LHCN-M2 (cell line): ENCODE results near the gene USP6NL. TPM values are rescaled to one million over a fixed set of nuclear protein-coding genes. Genes with fewer than 3 reads are reported as not detected.
A peak's percentile ranks its signal among the peaks of the same experiment; 100 is the strongest.

ENCODE experiments used
- DNase-seq: peaks from one replicate; pipeline ENCODE4 v3.0.0-alpha.2; 2012; ENCODE audit warnings: low read depth
- total RNA-seq: library from RNA; depleted of rRNA; stranded (reverse); fragments of >200 nt; gene quantifications from 2 replicates; pipeline ENCODE4 v1.2.3, GENCODE V29; 2014

The USP6NL gene
- total RNA-seq, 1 experiment from 2014 or later = 11.4 TPM

- no peak for DNase-seq
Measured at GRCh38 chr10:11617233-11617632, 5.8 kb upstream of the USP6NL start.

DNA sequence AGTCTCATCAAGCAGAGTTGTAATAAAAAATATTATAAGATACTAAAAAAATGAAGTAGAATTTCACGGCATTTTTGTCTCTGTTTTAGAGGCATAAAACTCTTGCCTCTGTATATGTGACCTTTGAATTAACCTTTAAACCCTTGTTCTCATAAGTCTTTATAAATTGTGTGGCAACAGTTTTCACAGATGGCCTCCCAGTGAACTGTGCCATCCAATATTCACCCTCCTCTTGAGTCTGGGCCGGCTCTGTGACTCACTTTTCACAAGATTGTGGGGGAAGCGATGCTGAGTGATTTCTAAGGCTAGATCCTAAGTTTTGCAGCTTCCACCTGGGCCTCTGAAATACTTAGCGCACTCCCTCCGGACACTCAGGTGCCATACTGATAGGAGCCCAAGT is 4.6 kb upstream of the USP6NL start:
- DNase-seq = peak; percentile 22

GRCh38 chr10:11615396-11615795 is 3.9 kb upstream of the USP6NL start:
- DNase-seq = no peak

DNA sequence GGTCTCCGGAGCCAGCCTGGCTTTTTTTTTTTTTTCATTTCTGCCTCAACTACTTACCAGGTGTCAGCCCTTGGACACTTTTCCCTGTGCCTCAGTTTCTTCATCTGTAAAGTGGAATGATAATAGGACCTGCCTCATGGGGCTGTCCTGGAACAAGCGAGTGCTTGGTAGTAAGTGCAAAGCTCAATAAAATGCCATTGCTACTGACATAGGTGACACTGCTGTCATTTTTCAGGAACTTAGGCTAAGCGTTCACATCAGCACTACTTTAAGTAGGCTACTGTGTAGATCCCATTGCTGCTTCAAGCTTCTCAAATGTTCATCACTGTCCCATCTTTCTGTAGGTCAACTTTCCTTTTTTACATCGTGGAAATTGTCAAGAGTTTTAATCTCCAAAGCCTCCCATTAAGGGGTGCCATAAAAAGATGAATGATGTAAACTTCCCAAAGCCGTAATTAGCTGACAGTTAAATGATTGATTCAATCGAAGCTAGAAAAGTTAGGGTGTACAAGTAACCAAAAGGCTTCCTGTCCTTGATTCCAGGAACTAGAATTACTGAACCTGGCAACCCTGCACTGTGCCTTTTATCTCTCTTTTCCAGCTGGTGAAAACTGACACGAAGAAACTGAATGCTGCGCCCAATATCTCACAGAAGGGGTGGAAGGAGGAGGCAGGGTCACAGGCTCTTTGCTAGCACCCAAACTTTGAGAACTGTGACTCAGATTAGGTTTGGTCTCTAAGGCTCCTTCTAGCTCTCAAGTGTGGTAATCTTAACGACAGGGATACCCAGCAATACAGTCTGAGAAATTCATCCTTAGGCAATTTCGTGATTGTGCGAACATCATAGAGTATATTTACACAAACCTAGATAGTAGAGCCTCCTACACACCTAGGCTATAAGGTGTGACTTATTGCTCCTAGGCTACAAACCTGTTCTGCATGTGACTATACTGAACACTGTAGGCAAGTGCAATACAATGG is 861 bp upstream of the USP6NL start:
- DNase-seq = peak; percentile 13

DNA sequence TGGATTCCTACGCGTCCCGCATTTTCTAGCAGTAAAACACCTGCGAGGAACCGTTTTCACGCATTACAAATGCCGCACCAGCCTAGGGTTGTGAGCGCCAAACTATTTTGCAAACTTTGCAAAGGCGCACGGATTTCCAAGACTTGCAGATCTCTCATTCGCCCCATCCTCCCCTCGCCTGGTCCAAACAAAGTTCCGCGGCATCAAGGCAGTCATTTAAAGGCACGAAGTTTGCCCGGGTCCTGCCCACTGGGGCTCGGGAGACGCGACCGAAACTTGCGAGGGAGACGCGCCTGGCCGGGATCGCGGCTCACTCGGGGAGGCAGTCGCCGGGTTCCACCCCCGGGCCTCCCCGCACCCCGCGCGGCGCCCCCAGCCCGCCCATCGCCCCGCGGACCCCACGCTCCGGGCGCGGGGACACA is 613 bp downstream of the USP6NL start:
- DNase-seq = no peak

GRCh38 chr10:11610166-11610825 is 1.2 kb downstream of the USP6NL start:
- no peak for DNase-seq

GRCh38 chr10:11609492-11610093 is 1.9 kb downstream of the USP6NL start:
- DNase-seq = no peak

GRCh38 chr10:11609052-11609451 is 2.4 kb downstream of the USP6NL start:
- DNase-seq = no peak

DNA sequence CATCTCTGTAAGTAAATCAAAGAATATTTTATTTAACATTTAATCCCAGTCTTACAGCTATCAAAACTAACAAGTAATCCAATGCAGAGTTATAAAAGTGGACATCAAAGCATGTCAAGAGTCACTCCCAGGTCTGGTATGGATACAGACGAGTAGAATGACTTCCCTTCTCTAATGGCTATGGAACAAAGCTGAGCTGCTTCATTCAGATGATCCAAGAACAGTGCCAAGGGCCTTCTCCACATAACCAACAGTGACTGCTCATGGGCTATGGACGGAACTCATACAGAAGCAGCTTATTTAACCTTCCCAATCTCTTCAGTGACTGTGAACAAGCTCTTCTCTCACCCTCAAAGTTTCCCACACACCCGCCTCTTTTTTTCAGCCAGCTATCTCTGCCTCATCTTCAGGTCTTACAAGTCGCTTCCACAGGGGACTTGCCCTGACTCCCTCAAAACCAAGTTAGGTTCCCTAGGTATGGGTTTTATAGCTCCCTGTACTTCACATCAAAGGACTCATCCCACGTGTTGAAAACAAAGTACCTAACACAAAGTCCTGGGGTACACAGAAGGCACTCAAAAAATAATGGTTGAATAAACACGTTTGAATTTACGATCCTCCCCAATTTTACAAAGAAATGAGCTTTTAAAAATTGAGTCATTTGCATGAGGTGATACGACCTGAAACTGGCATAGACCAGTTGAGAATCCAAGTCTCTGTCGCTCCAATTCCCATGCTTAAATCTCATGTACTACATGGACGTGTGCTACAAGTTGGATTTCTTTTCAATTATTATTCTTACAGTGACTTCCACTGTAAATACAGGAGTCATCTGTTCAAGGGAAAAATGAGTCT is 3.1 kb downstream of the USP6NL start:
- DNase-seq = no peak

- DNase-seq = no peak
Measured at GRCh38 chr10:11605807-11606408, 5.5 kb downstream of the USP6NL start.

GRCh38 chr10:11604865-11605650 is 6.4 kb downstream of the USP6NL start:
- DNase-seq = no peak

- DNase-seq = no peak
Measured at GRCh38 chr10:11603741-11604140, 7.7 kb downstream of the USP6NL start.

GRCh38 chr10:11602919-11603523 is 8.4 kb downstream of the USP6NL start:
- no peak for DNase-seq

DNA sequence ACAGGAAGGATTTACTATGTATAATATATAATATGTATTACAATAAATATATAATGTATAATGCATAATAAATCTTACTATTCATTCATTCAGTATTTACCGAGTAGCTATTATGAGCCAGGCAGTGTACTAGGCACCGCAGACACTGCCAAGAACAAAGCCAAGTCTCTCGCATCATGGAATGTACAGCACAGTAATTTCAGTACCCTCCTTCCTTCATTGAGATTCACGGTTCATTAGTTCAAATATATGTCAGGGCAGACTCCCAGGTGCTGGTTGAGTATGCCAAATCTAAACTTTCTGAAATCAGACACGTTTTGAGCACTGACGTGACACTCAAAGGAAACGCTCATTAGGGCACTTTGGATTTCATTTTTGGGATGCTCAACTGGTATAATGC is 9.1 kb downstream of the USP6NL start:
- DNase-seq = no peak

- no peak for DNase-seq
Measured at GRCh38 chr10:11601670-11602069, 9.8 kb downstream of the USP6NL start.

GRCh38 chr10:11600280-11600679 is 11.2 kb downstream of the USP6NL start:
- no peak for DNase-seq

DNA sequence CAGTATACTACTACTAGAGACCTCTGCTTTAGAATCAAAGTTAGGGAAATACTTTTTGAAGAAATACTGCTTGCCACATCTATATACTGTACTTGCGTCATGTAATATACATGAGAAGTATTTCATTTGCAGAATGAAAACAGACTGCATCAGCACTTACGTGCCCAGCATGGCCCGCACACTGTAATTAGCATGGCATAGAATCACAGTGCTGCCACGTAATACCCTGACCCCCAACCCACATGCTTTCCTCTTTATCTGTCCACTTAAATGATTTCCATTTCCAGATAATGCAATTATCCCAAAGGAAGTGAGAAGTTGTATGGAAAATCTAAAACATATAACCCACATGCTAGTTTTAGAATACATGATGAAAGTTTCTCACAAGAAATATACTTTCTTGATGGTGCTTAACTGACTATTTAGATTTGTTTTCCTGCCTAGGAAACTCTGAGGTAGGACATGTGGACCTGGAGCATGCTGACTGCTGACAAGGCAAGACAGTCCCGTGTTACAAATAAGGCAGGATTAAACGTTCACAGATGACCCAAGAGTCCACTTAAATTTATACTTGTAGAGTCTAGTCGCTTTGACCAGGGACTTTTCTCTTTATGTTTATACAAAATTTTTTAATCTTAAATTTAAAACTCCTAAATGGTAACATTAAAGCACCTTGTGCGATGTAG is 12.6 kb downstream of the USP6NL start:
- DNase-seq = no peak

DNA sequence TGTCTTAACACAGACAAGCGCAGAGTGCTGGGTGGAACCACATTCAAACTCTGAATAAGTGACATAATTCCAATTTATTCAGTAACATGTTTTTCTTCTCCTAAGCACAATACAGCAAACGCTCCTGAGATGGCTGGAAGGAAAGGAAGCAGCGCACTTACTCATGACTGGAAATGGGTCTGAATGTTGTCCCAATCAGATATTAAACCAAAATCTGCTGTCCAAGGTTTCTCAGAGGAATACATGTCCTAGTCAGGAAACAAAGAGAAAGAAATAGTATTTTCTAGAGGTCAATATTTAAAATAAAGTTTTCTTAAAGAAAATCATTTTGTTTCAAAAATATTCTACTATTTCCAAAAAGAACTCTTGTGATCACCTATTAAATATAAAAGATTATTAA is 14.0 kb downstream of the USP6NL start:
- DNase-seq = no peak

DNA sequence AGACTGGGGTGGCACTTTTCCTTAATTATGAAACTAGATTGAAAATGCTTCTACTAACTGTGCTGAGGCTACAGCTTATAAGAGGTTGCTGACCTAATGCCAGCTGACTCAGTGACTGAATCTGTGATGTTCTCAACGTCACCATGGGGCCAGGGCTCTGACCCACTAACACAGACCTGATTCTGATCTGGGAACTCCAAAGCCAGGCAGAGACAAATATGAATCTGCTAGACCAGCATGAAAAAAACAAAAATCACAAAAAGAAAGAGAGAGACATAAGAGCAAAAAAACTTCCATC is 16.1 kb downstream of the USP6NL start:
- DNase-seq = peak; percentile 55
